ENCODE results near the gene CDHR5.

CDHR5 gene

DNA sequence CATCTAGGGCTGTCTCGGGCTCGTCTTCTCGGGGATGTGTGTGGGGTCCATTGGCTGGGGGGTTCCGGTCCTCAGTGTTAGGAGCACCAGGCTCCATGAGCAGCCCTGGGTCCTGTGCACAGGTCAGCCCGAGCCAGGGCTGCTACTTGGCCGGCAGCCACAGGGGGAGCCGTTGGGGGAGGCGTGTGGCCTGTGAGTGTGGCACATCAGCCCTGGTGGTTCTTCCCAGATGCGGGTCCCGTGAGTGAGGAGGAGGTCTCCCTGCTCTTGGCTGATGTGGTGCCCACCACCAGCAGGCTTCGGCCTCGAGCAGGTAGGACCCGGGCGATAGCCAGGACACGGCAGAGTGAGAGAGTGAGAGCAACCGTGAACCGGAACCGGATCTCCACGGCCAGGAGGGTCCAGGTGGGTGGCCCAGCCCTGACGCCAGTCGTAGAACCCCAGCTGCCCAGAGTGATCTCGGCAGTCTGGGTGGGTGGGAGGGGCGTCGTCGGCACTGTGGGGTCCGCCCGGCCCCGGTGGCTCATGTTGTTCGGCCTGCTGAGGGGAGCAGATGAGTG is 27.5 kb downstream of the CDHR5 start:
- Mint-ChIP-seq H3K4me3 (no peak overlapping the region), H3K9me3 (no peaks in the 10 kb centered on the region), H3K4me1 (no peaks in the 10 kb centered on the region), H3K27me3 (ENCODE audit: low read depth) (no peaks in the 10 kb centered on the region), H3K36me3 (ENCODE audit: low read depth) (peaks cover 47% of the 10 kb centered on the region), H3K27ac (no peak overlapping the region)
- no peak for TF ChIP-seq CTCF (IDR thresholded peaks at IDR 0.05; ENCODE audit: unreplicated experiment in 3 of 3)

- Mint-ChIP-seq H3K4me1 (no peaks in the 10 kb centered on the region), H3K27ac (no peak overlapping the region), H3K27me3 (ENCODE audit: low read depth) (no peaks in the 10 kb centered on the region), H3K9me3 (no peaks in the 10 kb centered on the region), H3K4me3 (no peak overlapping the region), H3K36me3 (ENCODE audit: low read depth) (peaks cover 41% of the 10 kb centered on the region)
- TF ChIP-seq CTCF (IDR thresholded peaks at IDR 0.05; ENCODE audit: unreplicated experiment in 3 of 3), result no peak
Observed at GRCh38 chr11:596374-596773, 28.4 kb downstream of the CDHR5 start.

DNA sequence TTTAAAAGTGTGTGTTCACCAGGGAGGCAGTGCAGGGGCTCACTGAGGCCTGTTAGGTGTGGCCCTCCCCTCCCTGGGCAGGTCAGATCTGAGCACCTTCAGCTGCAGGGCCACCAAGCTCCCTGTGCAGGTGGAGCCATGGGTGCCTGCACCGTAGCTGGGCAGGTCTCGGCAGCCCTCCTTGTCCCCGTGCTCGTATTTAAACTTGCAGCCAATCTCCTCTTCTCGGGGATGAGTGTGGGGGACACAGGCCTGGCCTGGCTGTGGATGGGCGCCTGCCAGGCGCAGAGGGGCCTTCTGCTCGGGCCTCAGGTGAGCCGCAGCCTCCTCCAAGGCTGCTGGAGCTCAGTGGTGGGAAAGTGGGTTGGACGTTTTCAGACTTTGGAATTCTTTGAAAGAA is 29.4 kb downstream of the CDHR5 start:
- Mint-ChIP-seq H3K27ac (no peak overlapping the region), H3K4me1 (no peaks in the 10 kb centered on the region)
- TF ChIP-seq CTCF (IDR thresholded peaks at IDR 0.05; ENCODE audit: unreplicated experiment in 3 of 3), result no peak

DNA sequence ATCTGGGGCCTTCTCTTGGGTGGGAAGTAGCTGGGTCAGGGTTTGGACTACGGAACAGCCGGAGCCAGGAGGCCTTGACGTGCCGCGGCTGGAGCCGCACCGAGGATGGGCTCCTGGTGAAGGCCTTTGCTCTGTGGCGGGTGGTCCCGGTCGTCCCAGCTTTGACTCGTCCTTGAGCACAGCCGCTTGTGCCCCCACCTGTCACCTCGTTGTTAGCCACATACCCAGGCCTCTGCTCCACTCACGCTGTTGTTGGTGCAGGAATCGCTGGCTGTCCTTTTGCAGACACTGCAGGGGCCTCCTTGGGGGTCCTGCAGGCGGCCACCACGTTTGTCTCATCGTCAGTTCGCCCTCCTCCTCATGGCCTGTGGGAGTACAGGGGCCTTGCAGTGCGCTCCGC is 31.4 kb downstream of the CDHR5 start:
- H3K27ac Mint-ChIP-seq, result no peak overlapping the region
- peaks cover 58% of the 10 kb centered on the region for H3K36me3 Mint-ChIP-seq (ENCODE audit: low read depth)
- no peaks in the 10 kb centered on the region for H3K4me1 Mint-ChIP-seq
- H3K27me3 Mint-ChIP-seq (ENCODE audit: low read depth), result no peaks in the 10 kb centered on the region
- no peak for TF ChIP-seq CTCF (IDR thresholded peaks at IDR 0.05; ENCODE audit: unreplicated experiment in 3 of 3)
- H3K9me3 Mint-ChIP-seq, result no peaks in the 10 kb centered on the region
- H3K4me3 Mint-ChIP-seq, result no peak overlapping the region

More for the DNA sequence above, 29.4 kb downstream of the CDHR5 start:
- no peaks in the 10 kb centered on the region for H3K27me3 Mint-ChIP-seq (ENCODE audit: low read depth)
- H3K4me3 Mint-ChIP-seq, result no peak overlapping the region
- H3K9me3 Mint-ChIP-seq, result no peaks in the 10 kb centered on the region
- H3K36me3 Mint-ChIP-seq (ENCODE audit: low read depth), result peaks cover 47% of the 10 kb centered on the region

- Mint-ChIP-seq H3K27ac (no peak overlapping the region), H3K4me3 (no peak overlapping the region), H3K4me1 (no peaks in the 10 kb centered on the region), H3K27me3 (ENCODE audit: low read depth) (no peaks in the 10 kb centered on the region), H3K9me3 (no peaks in the 10 kb centered on the region), H3K36me3 (ENCODE audit: low read depth) (peaks cover 60% of the 10 kb centered on the region)
- no peak for TF ChIP-seq CTCF (IDR thresholded peaks at IDR 0.05; ENCODE audit: unreplicated experiment in 3 of 3)
Observed at GRCh38 chr11:592918-593317, 31.8 kb downstream of the CDHR5 start.

GRCh38 chr11:592501-592900 is 32.3 kb downstream of the CDHR5 start:
- TF ChIP-seq CTCF (IDR thresholded peaks at IDR 0.05; ENCODE audit: unreplicated experiment in 3 of 3), result no peak
- Mint-ChIP-seq H3K27me3 (ENCODE audit: low read depth) (no peaks in the 10 kb centered on the region), H3K4me3 (no peak overlapping the region), H3K36me3 (ENCODE audit: low read depth) (peaks cover 64% of the 10 kb centered on the region), H3K27ac (no peak overlapping the region), H3K9me3 (no peaks in the 10 kb centered on the region), H3K4me1 (no peaks in the 10 kb centered on the region)
